Mesothelial cell of epicardium (in vitro differentiated cells): ENCODE measurements around the gene MGAT1. TPM values are rescaled to one million over a fixed set of nuclear protein-coding genes. Genes with fewer than 3 reads are reported as not detected.

Source experiments
- DNase-seq, 2 experiments: peaks; one replicate each; pipeline ENCODE4 v3.0.0; 2021; ENCODE audit warnings: low spot score in 2 of 2; ENCODE audit not compliant: unreplicated experiment in 2 of 2
- H3K27ac Mint-ChIP-seq: 2 replicates; pipeline ENCODE4 v1.8.0; 2021; ENCODE audit warnings: mixed read lengths
- H3K27me3 Mint-ChIP-seq: 2 replicates; pipeline ENCODE4 v1.8.0; 2021; ENCODE audit warnings: low read depth, mixed read lengths
- H3K36me3 Mint-ChIP-seq: 2 replicates; pipeline ENCODE4 v1.8.0; 2021; ENCODE audit warnings: mixed read lengths
- H3K4me1 Mint-ChIP-seq: 2 replicates; pipeline ENCODE4 v1.8.0; 2021; ENCODE audit warnings: mixed read lengths
- H3K4me3 Mint-ChIP-seq: 2 replicates; pipeline ENCODE4 v1.8.0; 2021; ENCODE audit warnings: mild to moderate bottlenecking, moderate library complexity, mixed read lengths
- H3K9me3 Mint-ChIP-seq: 2 replicates; pipeline ENCODE4 v1.8.0; 2021; ENCODE audit warnings: mixed read lengths
- total RNA-seq: library from RNA; stranded (reverse); gene quantifications from 3 replicates; pipeline ENCODE4 v1.2.1, GENCODE V29; 2021
- TF ChIP-seq, protein P1 (sequence below): fragments of 200-600 bp; sonication (generic); IDR thresholded peaks from one replicate; pipeline ENCODE4 v1.5.0; 2021; ENCODE audit warnings: antibody characterized with exemption; ENCODE audit not compliant: unreplicated experiment

MGAT1 gene
- total RNA-seq, 1 donor from 2014 or later, result 91.4 TPM

DNA sequence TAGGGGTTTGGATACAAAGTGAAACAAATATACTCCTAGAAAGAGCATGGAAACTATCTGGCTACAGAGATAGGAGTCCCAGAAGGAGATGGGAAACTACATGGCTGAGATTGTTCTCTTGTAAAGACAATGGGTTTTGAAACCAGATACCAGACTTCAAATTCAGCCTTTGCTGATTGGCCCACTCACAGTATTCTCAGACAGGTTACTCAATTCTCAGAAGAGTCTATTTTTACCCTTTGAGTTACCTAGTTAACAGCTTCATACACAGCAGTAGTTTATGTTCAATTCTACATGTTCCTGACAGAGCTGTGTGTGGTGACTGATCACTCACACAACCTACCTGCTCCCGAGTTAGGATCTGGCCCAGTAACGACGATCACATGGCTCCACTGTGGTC lies 44.4 kb upstream of the MGAT1 start:
- TF ChIP-seq, protein P1, sequence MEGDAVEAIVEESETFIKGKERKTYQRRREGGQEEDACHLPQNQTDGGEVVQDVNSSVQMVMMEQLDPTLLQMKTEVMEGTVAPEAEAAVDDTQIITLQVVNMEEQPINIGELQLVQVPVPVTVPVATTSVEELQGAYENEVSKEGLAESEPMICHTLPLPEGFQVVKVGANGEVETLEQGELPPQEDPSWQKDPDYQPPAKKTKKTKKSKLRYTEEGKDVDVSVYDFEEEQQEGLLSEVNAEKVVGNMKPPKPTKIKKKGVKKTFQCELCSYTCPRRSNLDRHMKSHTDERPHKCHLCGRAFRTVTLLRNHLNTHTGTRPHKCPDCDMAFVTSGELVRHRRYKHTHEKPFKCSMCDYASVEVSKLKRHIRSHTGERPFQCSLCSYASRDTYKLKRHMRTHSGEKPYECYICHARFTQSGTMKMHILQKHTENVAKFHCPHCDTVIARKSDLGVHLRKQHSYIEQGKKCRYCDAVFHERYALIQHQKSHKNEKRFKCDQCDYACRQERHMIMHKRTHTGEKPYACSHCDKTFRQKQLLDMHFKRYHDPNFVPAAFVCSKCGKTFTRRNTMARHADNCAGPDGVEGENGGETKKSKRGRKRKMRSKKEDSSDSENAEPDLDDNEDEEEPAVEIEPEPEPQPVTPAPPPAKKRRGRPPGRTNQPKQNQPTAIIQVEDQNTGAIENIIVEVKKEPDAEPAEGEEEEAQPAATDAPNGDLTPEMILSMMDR, result no peak
- Mint-ChIP-seq H3K4me3 (no peak overlapping the region), H3K27ac (no peak overlapping the region), H3K9me3 (peaks cover 87% of the 10 kb centered on the region), H3K4me1 (no peaks in the 10 kb centered on the region), H3K27me3 (no peaks in the 10 kb centered on the region), H3K36me3 (peaks cover 70% of the 10 kb centered on the region)
- no peak for DNase-seq

DNA sequence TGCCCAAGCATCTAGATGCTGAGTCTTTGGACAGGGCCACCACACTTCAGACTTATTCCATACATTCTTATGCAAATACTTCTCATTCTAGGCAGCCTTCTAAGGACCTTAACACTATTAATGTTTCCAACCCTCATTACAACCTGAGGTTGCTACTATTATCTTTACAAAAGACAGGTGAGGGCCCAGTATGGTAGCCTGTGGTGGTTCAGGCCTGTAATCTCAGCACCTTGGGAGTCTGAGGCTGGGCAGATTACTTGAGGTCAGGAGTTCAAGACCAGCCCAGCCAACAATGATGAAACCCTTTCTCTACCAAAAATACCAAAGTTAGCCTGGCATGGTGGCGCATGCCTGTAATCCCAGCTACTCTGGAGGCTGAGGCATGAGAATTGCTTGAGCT lies 42.3 kb upstream of the MGAT1 start:
- TF ChIP-seq, protein P1, result no peak
- Mint-ChIP-seq H3K27ac (no peak overlapping the region), H3K9me3 (peaks cover 73% of the 10 kb centered on the region), H3K4me1 (no peaks in the 10 kb centered on the region), H3K4me3 (no peak overlapping the region), H3K27me3 (no peaks in the 10 kb centered on the region), H3K36me3 (peaks cover 54% of the 10 kb centered on the region)
- DNase-seq, result no peak

DNA sequence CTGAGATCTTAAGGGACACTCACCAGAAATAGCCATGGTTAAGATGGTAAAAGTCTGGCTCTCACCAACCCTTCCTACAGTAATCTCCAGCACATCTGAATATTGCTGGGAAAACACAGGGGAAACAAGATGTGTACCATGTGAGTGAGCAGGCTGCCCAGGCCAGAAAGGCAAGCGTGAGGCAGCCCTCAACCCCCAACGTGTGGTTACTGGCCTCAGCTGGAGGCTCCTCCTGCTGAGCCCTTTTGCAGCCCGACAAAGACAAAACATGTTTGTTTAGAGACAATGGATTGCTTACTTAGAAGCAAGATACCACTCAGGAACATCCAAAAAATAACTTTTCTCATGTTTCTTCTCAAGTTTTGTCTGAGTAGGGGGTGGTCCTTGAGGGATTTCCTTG lies 41.8 kb upstream of the MGAT1 start:
- DNase-seq, result no peak
- peaks cover 69% of the 10 kb centered on the region for H3K9me3 Mint-ChIP-seq
- no peaks in the 10 kb centered on the region for H3K4me1 Mint-ChIP-seq
- no peak overlapping the region for H3K4me3 Mint-ChIP-seq
- H3K27me3 Mint-ChIP-seq, result no peaks in the 10 kb centered on the region
- H3K27ac Mint-ChIP-seq, result no peak overlapping the region
- H3K36me3 Mint-ChIP-seq, result peaks cover 50% of the 10 kb centered on the region
- TF ChIP-seq, protein P1, result no peak

DNA sequence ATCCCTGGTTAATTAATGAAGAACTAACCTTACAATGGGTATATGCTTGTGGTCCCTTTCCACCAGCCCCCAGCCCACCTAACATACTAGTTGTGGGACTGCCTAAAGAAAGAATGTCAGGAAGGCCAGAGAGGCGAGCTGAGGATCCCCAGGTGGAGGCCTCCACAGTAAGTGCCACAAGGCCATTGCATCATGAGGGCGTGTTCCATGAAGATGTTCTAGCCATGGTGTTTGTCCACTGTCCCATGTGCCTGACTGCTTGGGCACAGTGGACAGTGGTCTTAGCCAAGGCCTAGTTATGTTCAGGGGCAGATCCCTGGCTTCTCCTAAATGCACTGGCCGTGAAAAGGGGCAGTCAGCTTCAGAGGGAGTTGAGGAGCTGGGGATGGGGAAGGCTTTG lies 37.3 kb upstream of the MGAT1 start:
- Mint-ChIP-seq H3K4me1 (no peaks in the 10 kb centered on the region), H3K9me3 (peaks cover 33% of the 10 kb centered on the region), H3K4me3 (no peak overlapping the region), H3K36me3 (peaks cover 19% of the 10 kb centered on the region), H3K27me3 (no peaks in the 10 kb centered on the region), H3K27ac (no peak overlapping the region)
- DNase-seq, result no peak
- TF ChIP-seq, protein P1, result no peak

DNA sequence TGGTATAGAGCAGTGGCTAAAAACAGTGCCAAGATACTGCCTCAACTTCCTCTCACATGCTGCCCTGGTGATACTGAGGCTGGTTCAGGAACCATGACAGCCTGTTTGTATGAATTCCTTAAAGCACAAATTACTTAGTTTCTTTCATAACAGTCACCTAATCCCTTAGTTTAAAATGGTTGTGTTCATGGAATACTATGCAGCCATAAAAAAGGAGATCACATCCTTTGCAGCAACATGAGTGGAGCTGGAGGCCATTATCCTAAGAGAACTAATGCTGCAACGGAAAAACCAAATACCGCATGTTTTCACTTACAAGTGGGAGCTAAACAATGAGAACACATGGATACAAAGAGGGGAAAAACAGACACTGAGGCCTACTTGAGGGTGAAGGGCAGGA lies 36.6 kb upstream of the MGAT1 start:
- Mint-ChIP-seq H3K27ac (no peak overlapping the region), H3K36me3 (peaks cover 26% of the 10 kb centered on the region), H3K4me1 (no peaks in the 10 kb centered on the region), H3K4me3 (no peak overlapping the region), H3K27me3 (no peaks in the 10 kb centered on the region), H3K9me3 (peaks cover 28% of the 10 kb centered on the region)
- no peak for DNase-seq
- TF ChIP-seq, protein P1, result no peak

DNA sequence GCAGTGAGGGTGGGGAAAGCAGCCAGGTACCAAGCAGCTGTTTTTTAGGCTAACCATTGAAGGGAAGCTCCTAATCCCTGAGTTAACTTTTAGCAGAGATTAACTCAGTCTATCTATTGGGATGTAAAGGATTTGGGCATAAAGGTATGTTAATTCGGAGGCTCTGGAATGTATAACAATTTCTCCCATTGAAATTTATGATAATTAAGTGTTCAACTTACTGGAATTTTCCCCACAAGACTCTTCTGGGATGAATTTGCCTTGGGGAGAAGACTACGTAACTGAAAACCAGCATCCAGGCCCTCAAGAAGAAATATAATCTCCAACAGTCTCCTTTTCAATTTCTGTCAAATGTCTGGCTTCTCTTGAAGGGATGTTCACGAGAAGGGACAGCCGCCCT lies 34.9 kb upstream of the MGAT1 start:
- Mint-ChIP-seq H3K36me3 (peaks cover 30% of the 10 kb centered on the region), H3K27ac (no peak overlapping the region)
- TF ChIP-seq, protein P1, result no peak

More for the DNA sequence above, 34.9 kb upstream of the MGAT1 start:
- Mint-ChIP-seq H3K9me3 (peaks cover 20% of the 10 kb centered on the region), H3K4me3 (no peak overlapping the region), H3K27me3 (no peaks in the 10 kb centered on the region), H3K4me1 (peaks cover 3% of the 10 kb centered on the region)
- DNase-seq, result no peak
